HepG2 (cell line): Measurements from ENCODE around the gene AK4. TPM values are rescaled to one million over a fixed set of nuclear protein-coding genes. Genes with fewer than 3 reads are reported as not detected.

ENCODE experiments used
- ATAC-seq: fragments of 200-7000 bp; cut with Tn5 transposase; 3 replicates; pipeline ENCODE4 v1.9.1; 2020; ENCODE audit warnings: mild to moderate bottlenecking, moderate library complexity
- BruUV-seq: library from RNA; stranded (reverse); fragments of 400-500 nt; replicated peaks from 2 replicates; lab custom pipeline; 2021; lab: Mats Ljungman, UMichigan
- CTCF ChIA-PET: fragments of 300-600 bp; formaldehyde crosslinking; extraction: SDS; loops from one replicate; lab custom pipeline; 2021; ENCODE audit warnings: low total read pairs, inconsistent platforms, low intra/inter-chr PET ratio; lab: Yijun Ruan, JAX
- POLR2A ChIA-PET: fragments of 350-600 bp; sonication (Branson Sonifier 250); formaldehyde crosslinking; loops from one replicate; lab custom pipeline; 2020; ENCODE audit warnings: antibody characterized with exemption, inconsistent platforms; lab: Yijun Ruan, JAX
- DNase-seq: peaks from one replicate; pipeline ENCODE4 v3.0.0-alpha.2; 2015; ENCODE audit warnings: low spot score
- FAIRE-seq: peaks from 3 replicates; lab custom pipeline; 2011; peaks lifted over from hg19 to GRCh38; lab: Jason Lieb, UNC
- H2AFZ ChIP-seq: one replicate; pipeline ENCODE4 v1.6.1; 2011; ENCODE audit warnings: low read length, inconsistent platforms
- H3K27ac ChIP-seq: fragments of 300-600 bp; 3 replicates; pipeline ENCODE4 v1.8.0; 2011; ENCODE audit warnings: mixed run types, mild to moderate bottlenecking, mixed read lengths, low read length, inconsistent platforms; ENCODE audit not compliant: insufficient read depth; ENCODE audit errors: extremely low read length
- H3K27me3 ChIP-seq, 2 experiments: fragments of 200-600 bp in 1 of 2; 2 replicates in 1 of 2; 3 replicates in 1 of 2; pipeline versions ENCODE4 v1.6.0 to v1.8.0; 2011; ENCODE audit warnings: low read length in 2 of 2, mild to moderate bottlenecking in 2 of 2, moderate library complexity in 2 of 2, inconsistent platforms in 1 of 2; ENCODE audit not compliant: insufficient read depth in 2 of 2, control insufficient read depth in 1 of 2
- H3K36me3 ChIP-seq, 2 experiments: fragments of 200-600 bp in 1 of 2; replicated peaks in 1 of 2; 2 replicates in 1 of 2; 3 replicates in 1 of 2; pipeline versions ENCODE4 v1.5.1 to v1.8.0; 2011; ENCODE audit warnings: low read length in 2 of 2, inconsistent platforms in 1 of 2; ENCODE audit not compliant: insufficient read depth in 2 of 2, control insufficient read depth in 1 of 2
- H3K4me1 ChIP-seq: 2 replicates; pipeline ENCODE4 v1.5.1; 2012; ENCODE audit warnings: low read length, inconsistent platforms; ENCODE audit not compliant: insufficient read depth
- H3K4me2 ChIP-seq: 2 replicates; pipeline ENCODE4 v1.6.0; 2011; ENCODE audit warnings: low read depth, low read length, inconsistent platforms
- H3K4me3 ChIP-seq, 3 experiments: fragments of 200-600 bp in 1 of 3; sonication (generic), shearing (Covaris generic) in 1 of 3; replicated peaks in 1 of 3; 2 replicates each; pipeline ENCODE4 v1.5.1; 2011 to 2016; ENCODE audit warnings: low read length in 3 of 3, inconsistent platforms in 2 of 3, low read depth in 2 of 3, mild to moderate bottlenecking in 2 of 3, control low read depth in 1 of 3, mixed read lengths in 1 of 3; ENCODE audit not compliant: insufficient read depth in 1 of 3
- H3K79me2 ChIP-seq: one replicate; pipeline ENCODE4 v1.6.1; 2011; ENCODE audit warnings: low read length, inconsistent platforms; ENCODE audit not compliant: insufficient read depth
- H3K9ac ChIP-seq: 2 replicates; pipeline ENCODE4 v1.6.0; 2011; ENCODE audit warnings: mild to moderate bottlenecking, low read depth, low read length, inconsistent platforms; ENCODE audit not compliant: insufficient read depth
- H3K9me3 ChIP-seq: 2 replicates; pipeline ENCODE4 v1.5.1; 2012; ENCODE audit warnings: mild to moderate bottlenecking, low read length
- H4K20me1 ChIP-seq: 2 replicates; pipeline ENCODE4 v1.6.0; 2011; ENCODE audit warnings: inconsistent platforms, mild to moderate bottlenecking, low read length, moderate library complexity; ENCODE audit not compliant: insufficient read depth
- BRF2 ChIP-seq: sonication (generic); formaldehyde crosslinking; IDR thresholded peaks from 2 replicates; pipeline ENCODE4 v1.8.1; 2022; ENCODE audit warnings: mild to moderate bottlenecking, missing genetic modification reagents
- CEBPG ChIP-seq: IDR thresholded peaks from 2 replicates; pipeline ENCODE4 v1.6.1; 2016
- CREB1 ChIP-seq, 2 experiments: fragments of 450-650 bp in 1 of 2; IDR thresholded peaks; 2 replicates each; pipeline ENCODE4 v1.6.1; 2016 to 2017; ENCODE audit warnings: control low read depth in 1 of 2, mild to moderate bottlenecking in 1 of 2, missing compliant biosample characterization in 1 of 2, missing genetic modification characterization in 1 of 2
- E2F2 ChIP-seq: sonication (generic); formaldehyde crosslinking; IDR thresholded peaks from 2 replicates; pipeline ENCODE4 v1.4.0; 2020; ENCODE audit warnings: missing genetic modification reagents, borderline replicate concordance
- ELF1 ChIP-seq: sonication (generic); formaldehyde crosslinking; IDR thresholded peaks from 2 replicates; pipeline ENCODE4 v1.4.0; 2020; ENCODE audit warnings: missing genetic modification reagents
- FOXC1 ChIP-seq: sonication (generic); formaldehyde crosslinking; IDR thresholded peaks from 2 replicates; pipeline ENCODE4 v1.8.0; 2022; ENCODE audit warnings: mild to moderate bottlenecking, missing genetic modification reagents, borderline replicate concordance
- KDM2A ChIP-seq: sonication (generic); formaldehyde crosslinking; IDR thresholded peaks from 2 replicates; pipeline ENCODE4 v1.4.0; 2020; ENCODE audit warnings: low read depth, missing genetic modification reagents, borderline replicate concordance
- KLF11 ChIP-seq: IDR thresholded peaks from 2 replicates; pipeline ENCODE4 v1.6.1; 2016; ENCODE audit warnings: missing compliant biosample characterization
- LBX2 ChIP-seq: sonication (generic); formaldehyde crosslinking; IDR thresholded peaks from 2 replicates; pipeline ENCODE4 v1.5.0; 2020; ENCODE audit warnings: missing genetic modification reagents, mild to moderate bottlenecking, borderline replicate concordance
- NCOR1 ChIP-seq: fragments of 200-600 bp; sonication (generic); IDR thresholded peaks from 2 replicates; pipeline ENCODE4 v1.7.0; 2017; ENCODE audit warnings: antibody characterized with exemption, low read length, borderline replicate concordance
- RFX5 ChIP-seq: IDR thresholded peaks from 2 replicates; pipeline ENCODE4 v1.6.1; 2011; ENCODE audit warnings: low read depth, low read length, improper control_type of control experiment
- SAP130 ChIP-seq: IDR thresholded peaks from 2 replicates; pipeline ENCODE4 v1.6.1; 2016; ENCODE audit warnings: low read depth
- SOX6 ChIP-seq, 2 experiments: fragments of 450-650 bp in 1 of 2; sonication (generic) in 1 of 2; formaldehyde crosslinking in 1 of 2; IDR thresholded peaks; 2 replicates each; pipeline versions ENCODE4 v1.4.0 to v1.6.1; 2017 to 2020; ENCODE audit warnings: antibody characterized with exemption in 1 of 2, mild to moderate bottlenecking in 1 of 2, missing genetic modification reagents in 1 of 2
- ZIK1 ChIP-seq: sonication (generic); formaldehyde crosslinking; IDR thresholded peaks from 2 replicates; pipeline ENCODE4 v1.5.0; 2020; ENCODE audit warnings: mild to moderate bottlenecking, low read depth, missing genetic modification reagents, borderline replicate concordance
- ZMYM3 ChIP-seq: sonication (generic); formaldehyde crosslinking; IDR thresholded peaks from 2 replicates; pipeline ENCODE4 v1.5.1; 2020; ENCODE audit warnings: mild to moderate bottlenecking, missing genetic modification reagents
- ZMYM4 ChIP-seq: sonication (generic); formaldehyde crosslinking; IDR thresholded peaks from 2 replicates; pipeline ENCODE4 v1.8.1; 2023; ENCODE audit warnings: mild to moderate bottlenecking, missing genetic modification reagents
- ZNF264 ChIP-seq: sonication (generic); formaldehyde crosslinking; IDR thresholded peaks from 2 replicates; pipeline ENCODE4 v1.4.0; 2020; ENCODE audit warnings: missing genetic modification reagents
- ZNF274 ChIP-seq: sonication (generic); formaldehyde crosslinking; IDR thresholded peaks from 2 replicates; pipeline ENCODE4 v1.5.1; 2020; ENCODE audit warnings: mild to moderate bottlenecking, missing genetic modification reagents
- ZNF460 ChIP-seq: sonication (generic); formaldehyde crosslinking; IDR thresholded peaks from 2 replicates; pipeline ENCODE4 v1.5.1; 2020; ENCODE audit warnings: missing genetic modification reagents, mild to moderate bottlenecking, borderline replicate concordance
- WGBS: methylation state at CpG from one replicate; pipeline ENCODE4 v1.1.6; 2017; ENCODE audit warnings: low lambda C conversion rate; 5-methylcytosine and 5-hydroxymethylcytosine counted together
- in situ Hi-C: cut with HindIII; loops from 2 replicates; pipeline ENCODE4 v1.10.0; 2017; ENCODE audit warnings: low pct_unique_long_range_greater_than_20kb; ENCODE audit not compliant: extremely low pct_ligation_motif_present
- intact Hi-C: fragments of 100-400 bp; cut with micrococcal nuclease; formaldehyde crosslinking; loops from one replicate; pipeline ENCODE4 v1.10.0; 2022; ENCODE audit not compliant: unreplicated experiment
- polyA plus RNA-seq, 8 experiments: library from polyadenylated mRNA; depleted of rRNA in 3 of 8; stranded (reverse) in 7 of 8; unstranded in 1 of 8; fragments of >200 nt; fragmentation: Illumina TruSeq in 4 of 8; extraction: Trizol in 4 of 8; gene quantifications; 2 replicates each; pipeline versions ENCODE4 v1.2.1 to v1.2.3, GENCODE V29; 2011 to 2016; ENCODE audit warnings: low read depth in 4 of 8, missing spikeins in 1 of 8, mixed read lengths in 1 of 8; ENCODE audit not compliant: insufficient read depth in 1 of 8
- total RNA-seq, 5 experiments: library from RNA; depleted of rRNA; stranded (reverse); fragments of >200 nt; fragmentation: Illumina TruSeq; extraction: Trizol; gene quantifications; 2 replicates each; pipeline ENCODE4 v1.2.3, GENCODE V29; 2016; ENCODE audit warnings: low read depth in 1 of 5
- TF ChIP-seq, protein P1 (sequence below): sonication (generic); formaldehyde crosslinking; IDR thresholded peaks from 2 replicates; pipeline ENCODE4; 2020; ENCODE audit warnings: missing genetic modification reagents, mild to moderate bottlenecking, borderline replicate concordance

The AK4 gene
- total and polyA plus RNA-seq, 2 of the 13 experiments (the other 11 are each of a cell fraction or from before 2014, with no cell fraction given) = 110 to 160 TPM

DNA sequence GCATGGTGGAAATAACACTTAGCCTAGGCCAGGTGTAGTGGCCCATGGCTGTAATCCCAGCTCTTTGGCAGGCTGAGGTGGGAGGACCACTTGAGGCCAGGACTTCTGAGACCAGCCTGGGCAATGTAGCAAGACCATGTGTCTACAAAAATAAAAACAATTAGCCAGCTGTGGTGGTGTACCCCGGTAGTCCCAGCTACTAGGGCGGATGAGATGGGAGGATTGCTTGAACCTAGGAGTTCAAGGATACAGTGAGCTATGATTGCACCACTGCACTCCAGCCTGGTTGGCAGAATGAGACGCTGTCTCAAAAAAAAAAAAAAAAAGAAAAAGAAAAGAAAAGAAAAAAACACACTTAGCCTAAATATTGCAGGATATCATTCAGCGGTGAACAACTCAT is 20.9 kb downstream of the AK4 start:
- ATAC-seq (peak; percentile 57), DNase-seq (no peak), FAIRE-seq (no peak)
- Histone ChIP-seq H3K27ac (peak overlapping the region; percentile 28), H3K9me3 (no peaks in the 10 kb centered on the region), H3K4me2 (no peak overlapping the region), H2AFZ (no peak overlapping the region), H3K4me1 (peaks cover 91% of the 10 kb centered on the region), H3K36me3 (peaks cover 0 to under 1% of the 10 kb centered on the region in 2 experiments; a peak in 2 of 5 replicates), H3K9ac (no peak overlapping the region), H3K27me3 (no peaks in the 10 kb centered on the region), H3K4me3 (no peak overlapping the region), H3K79me2 (peaks cover 97% of the 10 kb centered on the region), H4K20me1 (peaks cover 38% of the 10 kb centered on the region)
- 60% methylated on average over 4 of the region's 4 CpGs for WGBS
- no TSS peak for BruUV-seq
- ChIA-PET CTCF (no interaction called here), POLR2A (interaction anchor here (0.6 to 3.7 kb wide), 5 partner anchors 9 to 251 kb away, joined by 3 to 33 read pairs (median 4); partner anchors contain the start of genes AK4, LEPR and LEPROT)
- in situ Hi-C loops (no loop called here), intact Hi-C loops (no loop called here)
- no peak for TF ChIP-seq E2F2 (CRISPR knock-in tag)
- no peak for TF ChIP-seq RFX5
- TF ChIP-seq ZIK1 (CRISPR knock-in tag) = no peak
- TF ChIP-seq CEBPG (CRISPR knock-in tag) = 0 out of 2 replicates have a peak, but pooled peaks have one; percentile 9
- no peak for TF ChIP-seq SOX6 (IDR thresholded peaks at IDR 0.05)
- 0 out of 2 replicates have a peak, but pooled peaks have one; percentile 23 for TF ChIP-seq SOX6 (CRISPR knock-in tag; IDR thresholded peaks at IDR 0.05)
- TF ChIP-seq KLF11 (CRISPR knock-in tag) = no peak
- TF ChIP-seq BRF2 (CRISPR knock-in tag) = no peak
- no peak for TF ChIP-seq FOXC1 (CRISPR knock-in tag)
- 0 out of 2 replicates have a peak, but pooled peaks have one; percentile 41 for TF ChIP-seq ZMYM4 (CRISPR knock-in tag)
- TF ChIP-seq, protein P1, sequence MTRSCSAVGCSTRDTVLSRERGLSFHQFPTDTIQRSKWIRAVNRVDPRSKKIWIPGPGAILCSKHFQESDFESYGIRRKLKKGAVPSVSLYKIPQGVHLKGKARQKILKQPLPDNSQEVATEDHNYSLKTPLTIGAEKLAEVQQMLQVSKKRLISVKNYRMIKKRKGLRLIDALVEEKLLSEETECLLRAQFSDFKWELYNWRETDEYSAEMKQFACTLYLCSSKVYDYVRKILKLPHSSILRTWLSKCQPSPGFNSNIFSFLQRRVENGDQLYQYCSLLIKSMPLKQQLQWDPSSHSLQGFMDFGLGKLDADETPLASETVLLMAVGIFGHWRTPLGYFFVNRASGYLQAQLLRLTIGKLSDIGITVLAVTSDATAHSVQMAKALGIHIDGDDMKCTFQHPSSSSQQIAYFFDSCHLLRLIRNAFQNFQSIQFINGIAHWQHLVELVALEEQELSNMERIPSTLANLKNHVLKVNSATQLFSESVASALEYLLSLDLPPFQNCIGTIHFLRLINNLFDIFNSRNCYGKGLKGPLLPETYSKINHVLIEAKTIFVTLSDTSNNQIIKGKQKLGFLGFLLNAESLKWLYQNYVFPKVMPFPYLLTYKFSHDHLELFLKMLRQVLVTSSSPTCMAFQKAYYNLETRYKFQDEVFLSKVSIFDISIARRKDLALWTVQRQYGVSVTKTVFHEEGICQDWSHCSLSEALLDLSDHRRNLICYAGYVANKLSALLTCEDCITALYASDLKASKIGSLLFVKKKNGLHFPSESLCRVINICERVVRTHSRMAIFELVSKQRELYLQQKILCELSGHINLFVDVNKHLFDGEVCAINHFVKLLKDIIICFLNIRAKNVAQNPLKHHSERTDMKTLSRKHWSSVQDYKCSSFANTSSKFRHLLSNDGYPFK = no peak
- no peak for TF ChIP-seq ZNF274
- TF ChIP-seq SAP130 (CRISPR knock-in tag) = no peak
- TF ChIP-seq ZMYM3 (CRISPR knock-in tag) = peak; percentile 24; the same call in 1 of the 2 replicates
- TF ChIP-seq ZNF264 (CRISPR knock-in tag) = no peak
- peak; percentile 86; the same call in 1 of the 2 replicates for TF ChIP-seq ZNF460 (CRISPR knock-in tag)
- no peak for TF ChIP-seq KDM2A (CRISPR knock-in tag)
- 0 out of 2 replicates have a peak, but pooled peaks have one; percentile 19 for TF ChIP-seq NCOR1
- TF ChIP-seq CREB1 (IDR thresholded peaks at IDR 0.05) = no peak
- no peak for TF ChIP-seq CREB1 (CRISPR knock-in tag; IDR thresholded peaks at IDR 0.05)
- TF ChIP-seq ELF1 (CRISPR knock-in tag) = no peak
- TF ChIP-seq LBX2 (CRISPR knock-in tag) = no peak
